ENCODE data around the gene ICA1. TPM values are rescaled to one million over a fixed set of nuclear protein-coding genes. Genes with fewer than 3 reads are reported as not detected.

The ICA1 gene
- total and polyA plus RNA-seq, 2 of the 4 experiments (the other 2 are of a cell fraction), result not detected

GRCh38 chr7:8229927-8230326 lies 32.0 kb downstream of the ICA1 start:
- H2BK15ac ChIP-seq (ENCODE audit: low read depth, low read length), result no peak overlapping the region
- no TSS peak for BruUV-seq (replicated peaks)
- H4K8ac ChIP-seq (ENCODE audit: low read depth in 2 of 2, low read length in 2 of 2), result no peak overlapping the region
- H2BK20ac ChIP-seq (ENCODE audit: low read depth, low read length), result no peak overlapping the region
- no peak overlapping the region for H4K91ac ChIP-seq (ENCODE audit: insufficient read depth, low read depth, low read length)
- in situ Hi-C loops (cut with MboI; ENCODE audit: low sequenced_read_pairs) (no loop called here), intact Hi-C loops (cut with micrococcal nuclease) (no loop called here), dilution Hi-C loops (cut with HindIII; ENCODE audit: low sequenced_read_pairs, unreplicated experiment) (no loop called here)
- POLR2A ChIA-PET (ENCODE audit: unreplicated experiment), result no interaction called here
- no peaks in the 10 kb centered on the region for H3K36me3 ChIP-seq (ENCODE audit: control insufficient read depth, insufficient read depth, low read length)
- H3K4ac ChIP-seq (ENCODE audit: low read depth, low read length), result no peak overlapping the region
- H3K4me2 ChIP-seq (ENCODE audit: low read depth, low read length), result no peak overlapping the region
- H3K79me1 ChIP-seq (ENCODE audit: low read depth in 1 of 2, low read length in 2 of 2), result no peaks in the 10 kb centered on the region
- no peak overlapping the region for H3K14ac ChIP-seq (replicated peaks; ENCODE audit: low read depth, low read length)
- no peak overlapping the region for H3K18ac ChIP-seq (ENCODE audit: low read depth, low read length)
- H3K27ac ChIP-seq (ENCODE audit: insufficient read depth, low read length), result no peak overlapping the region
- TF ChIP-seq SMC3 (IDR thresholded peaks at IDR 0.05; ENCODE audit: low read depth, low read length) (no peak), BHLHE40 (IDR thresholded peaks at IDR 0.05; ENCODE audit: low read depth, low read length) (no peak), USF2 (IDR thresholded peaks at IDR 0.05; ENCODE audit: low read depth, low read length) (no peak), CHD1 (IDR thresholded peaks at IDR 0.05; ENCODE audit: low read depth, low read length) (no peak)
- H2AFZ ChIP-seq (replicated peaks; ENCODE audit: low read length, poor library complexity), result no peak overlapping the region
- no peak overlapping the region for H2AK9ac ChIP-seq (replicated peaks; ENCODE audit: low read depth, low read length, poor library complexity)
- H3K27me3 ChIP-seq (ENCODE audit: control insufficient read depth, insufficient read depth, low read length), result no peaks in the 10 kb centered on the region
- no peaks in the 10 kb centered on the region for H3K9me1 ChIP-seq (ENCODE audit: insufficient read depth, low read length)
- H2AK5ac ChIP-seq (ENCODE audit: low read depth, low read length), result no peak overlapping the region
- no peaks in the 10 kb centered on the region for H3K4me1 ChIP-seq (ENCODE audit: control insufficient read depth, insufficient read depth, low read length)
- H3K4me3 ChIP-seq (ENCODE audit: insufficient read depth, low read depth, low read length), result no peak overlapping the region
- no peak overlapping the region for H2BK5ac ChIP-seq (ENCODE audit: low read depth, low read length, poor library complexity, severe bottlenecking)
- ATAC-seq (ENCODE audit: low read depth) (no peak), DNase-seq (no peak)
- H3K9ac ChIP-seq (ENCODE audit: low read depth, low read length), result no peak overlapping the region
- no peak overlapping the region for H3K56ac ChIP-seq (ENCODE audit: extremely low read depth, insufficient read depth, low read length)
- H4K20me1 ChIP-seq (ENCODE audit: insufficient read depth, low read length), result no peaks in the 10 kb centered on the region
- H3K23ac ChIP-seq (ENCODE audit: low read depth, low read length), result no peak overlapping the region
- H3K9me3 ChIP-seq (ENCODE audit: control insufficient read depth, insufficient read depth, low read length), result no peaks in the 10 kb centered on the region
- no peak overlapping the region for H4K5ac ChIP-seq (ENCODE audit: low read depth, low read length)
- CTCF ChIA-PET, result no interaction called here
- WGBS, 2 experiments (ENCODE audit: extremely low coverage in 2 of 2, insufficient read length in 1 of 2), result no CpG with 5 or more reads among the region's 3 CpGs
- H2BK120ac ChIP-seq (ENCODE audit: low read depth, low read length), result no peak overlapping the region

All from IMR-90 (cell line).